Astrocyte (in vitro differentiated cells and primary cell): Measurements from ENCODE around the gene MTARC1. TPM values are rescaled to one million over a fixed set of nuclear protein-coding genes. Genes with fewer than 3 reads are reported as not detected.

Experiments
- DNase-seq: peaks from one replicate; pipeline ENCODE4 v3.0.0-alpha.2; 2010; ENCODE audit warnings: low read depth
- FAIRE-seq: peaks from 2 replicates; lab custom pipeline; 2011; peaks lifted over from hg19 to GRCh38; lab: Jason Lieb, UNC
- H2AFZ ChIP-seq: 2 replicates; pipeline ENCODE4 v1.6.0; 2012; ENCODE audit warnings: low read depth, low read length, inconsistent platforms
- H3K27ac ChIP-seq: 2 replicates; pipeline ENCODE4 v1.5.1; 2011; ENCODE audit warnings: low read depth, low read length, inconsistent platforms
- H3K27me3 ChIP-seq: 2 replicates; pipeline ENCODE4 v1.6.0; 2011; ENCODE audit warnings: low read length, inconsistent platforms; ENCODE audit not compliant: insufficient read depth
- H3K36me3 ChIP-seq: 2 replicates; pipeline ENCODE4 v1.5.1; 2011; ENCODE audit warnings: low read length, inconsistent platforms; ENCODE audit not compliant: insufficient read depth
- H3K4me1 ChIP-seq: 2 replicates; pipeline ENCODE4 v1.5.1; 2011; ENCODE audit warnings: low read length, inconsistent platforms; ENCODE audit not compliant: insufficient read depth
- H3K4me2 ChIP-seq: 2 replicates; pipeline ENCODE4 v1.6.0; 2012; ENCODE audit warnings: low read length, inconsistent platforms
- H3K4me3 ChIP-seq: 2 replicates; pipeline ENCODE4 v1.5.1; 2011; ENCODE audit warnings: low read depth, mild to moderate bottlenecking, low read length, inconsistent platforms; ENCODE audit not compliant: insufficient read depth
- H3K79me2 ChIP-seq: 2 replicates; pipeline ENCODE4 v1.6.0; 2012; ENCODE audit warnings: mild to moderate bottlenecking, low read length, inconsistent platforms; ENCODE audit not compliant: insufficient read depth
- H3K9ac ChIP-seq: 2 replicates; pipeline ENCODE4 v1.6.0; 2012; ENCODE audit warnings: mild to moderate bottlenecking, low read length, inconsistent platforms
- H3K9me3 ChIP-seq: 2 replicates; pipeline ENCODE4 v1.5.1; 2012; ENCODE audit warnings: low read depth, mild to moderate bottlenecking, low read length, inconsistent platforms; ENCODE audit not compliant: insufficient read depth
- H4K20me1 ChIP-seq: 2 replicates; pipeline ENCODE4 v1.6.0; 2012; ENCODE audit warnings: low read length, inconsistent platforms; ENCODE audit not compliant: insufficient read depth
- H3K27ac Mint-ChIP-seq: one replicate; pipeline ENCODE4 v1.8.0; 2021; ENCODE audit warnings: mild to moderate bottlenecking, mixed read lengths; ENCODE audit not compliant: unreplicated experiment
- H3K27me3 Mint-ChIP-seq: one replicate; pipeline ENCODE4 v1.8.0; 2021; ENCODE audit warnings: low read depth, mixed read lengths; ENCODE audit not compliant: unreplicated experiment
- H3K36me3 Mint-ChIP-seq: one replicate; pipeline ENCODE4 v1.8.0; 2021; ENCODE audit warnings: low read depth, mixed read lengths; ENCODE audit not compliant: unreplicated experiment
- H3K4me1 Mint-ChIP-seq: one replicate; pipeline ENCODE4 v1.8.0; 2021; ENCODE audit warnings: low read depth, mixed read lengths; ENCODE audit not compliant: unreplicated experiment
- H3K4me3 Mint-ChIP-seq: one replicate; pipeline ENCODE4 v1.8.0; 2021; ENCODE audit warnings: mild to moderate bottlenecking, moderate library complexity, mixed read lengths; ENCODE audit not compliant: unreplicated experiment
- H3K9me3 Mint-ChIP-seq: one replicate; pipeline ENCODE4 v1.8.0; 2021; ENCODE audit warnings: mild to moderate bottlenecking, mixed read lengths; ENCODE audit not compliant: unreplicated experiment
- CTCF ChIP-seq: IDR thresholded peaks from 2 replicates; pipeline ENCODE4 v1.5.1; 2011; ENCODE audit warnings: low read depth, mild to moderate bottlenecking, inconsistent platforms, low read length, moderate library complexity; ENCODE audit not compliant: insufficient read depth
- EZH2 ChIP-seq: IDR thresholded peaks from 2 replicates; pipeline ENCODE4 v1.6.1; 2012; ENCODE audit warnings: mild to moderate bottlenecking, low read length, inconsistent platforms; ENCODE audit not compliant: insufficient read depth
- total RNA-seq: library from RNA; stranded (reverse); gene quantifications from 2 replicates; pipeline ENCODE4 v1.2.1, GENCODE V29; 2021

The MTARC1 gene
- total RNA-seq, 1 donor from 2014 or later: 8.5 TPM

- no peaks in the 10 kb centered on the region for H3K4me1 Mint-ChIP-seq
- DNase-seq: no peak
- H3K4me3 Mint-ChIP-seq: no peak overlapping the region
- peaks cover 9% of the 10 kb centered on the region for H3K36me3 Mint-ChIP-seq
- no peaks in the 10 kb centered on the region for H3K9me3 ChIP-seq
- TF ChIP-seq CTCF (no peak), EZH2 (no peak)
- H2AFZ ChIP-seq: no peak overlapping the region
- no peak overlapping the region for H3K9ac ChIP-seq
- H3K4me3 ChIP-seq: no peak overlapping the region
- no peaks in the 10 kb centered on the region for H3K79me2 ChIP-seq
- H3K9me3 Mint-ChIP-seq: no peaks in the 10 kb centered on the region
- no peaks in the 10 kb centered on the region for H4K20me1 ChIP-seq
- no peaks in the 10 kb centered on the region for H3K27me3 ChIP-seq
- no peak overlapping the region for H3K4me2 ChIP-seq
- H3K27ac ChIP-seq: no peak overlapping the region
- no peaks in the 10 kb centered on the region for H3K36me3 ChIP-seq
- H3K4me1 ChIP-seq: no peaks in the 10 kb centered on the region
- peaks cover 4% of the 10 kb centered on the region for H3K27me3 Mint-ChIP-seq
- FAIRE-seq: no peak
- H3K27ac Mint-ChIP-seq: no peak overlapping the region
Measured at GRCh38 chr1:220754212-220754917, 32.3 kb upstream of the MTARC1 start.

- no peak for FAIRE-seq
- no peak overlapping the region for H3K4me3 Mint-ChIP-seq
Measured at GRCh38 chr1:220754918-220755295, 31.8 kb upstream of the MTARC1 start.

More at GRCh38 chr1:220754918-220755295, 31.8 kb upstream of the MTARC1 start:
- Histone ChIP-seq H3K4me1 (no peaks in the 10 kb centered on the region), H3K27me3 (no peaks in the 10 kb centered on the region), H3K36me3 (no peaks in the 10 kb centered on the region), H3K9ac (no peak overlapping the region), H3K4me3 (no peak overlapping the region), H4K20me1 (no peaks in the 10 kb centered on the region), H2AFZ (no peak overlapping the region), H3K79me2 (no peaks in the 10 kb centered on the region), H3K9me3 (no peaks in the 10 kb centered on the region), H3K27ac (no peak overlapping the region), H3K4me2 (no peak overlapping the region)
- H3K4me1 Mint-ChIP-seq: no peaks in the 10 kb centered on the region
- TF ChIP-seq CTCF: no peak
- no peak for TF ChIP-seq EZH2
- no peak for DNase-seq
- H3K27me3 Mint-ChIP-seq: peaks cover under 1% of the 10 kb centered on the region
- H3K9me3 Mint-ChIP-seq: no peaks in the 10 kb centered on the region
- no peak overlapping the region for H3K27ac Mint-ChIP-seq
- peaks cover 9% of the 10 kb centered on the region for H3K36me3 Mint-ChIP-seq
